Activated T-cell treated with anti-CD3 and anti-CD28 coated beads, Interleukin-2, amount 50 U/mL, for 1 hour (primary cell): ENCODE data around the gene PHAF1.
"Not testable (repeated sequence)": the region's sequence is repeated elsewhere in the genome, so short reads cannot be mapped to it uniquely, and the experiment has no call there.

Experiments
- DNase-seq: peaks from one replicate; pipeline ENCODE4 v3.0.0-alpha.2; 2020

PHAF1 gene

GRCh38 chr16:67105246-67105645, 4.5 kb upstream of the PHAF1 start:
- DNase-seq, result no peak

GRCh38 chr16:67105881-67106280, 3.9 kb upstream of the PHAF1 start:
- no peak for DNase-seq

- DNase-seq, result no peak
These were observed 1.3 kb upstream of the PHAF1 start for GRCh38 chr16:67108489-67108888.

GRCh38 chr16:67108931-67109406, 772 bp upstream of the PHAF1 start:
- no peak for DNase-seq

GRCh38 chr16:67111951-67112444, 2.3 kb downstream of the PHAF1 start:
- no peak for DNase-seq

GRCh38 chr16:67112591-67113399, 3.1 kb downstream of the PHAF1 start:
- DNase-seq, result no peak

GRCh38 chr16:67114793-67115192, 5.1 kb downstream of the PHAF1 start:
- no peak for DNase-seq

GRCh38 chr16:67115639-67116038, 5.9 kb downstream of the PHAF1 start:
- no peak for DNase-seq

- no peak for DNase-seq
These were observed 6.9 kb downstream of the PHAF1 start for GRCh38 chr16:67116388-67117311.

- no peak for DNase-seq
These were observed 8.0 kb downstream of the PHAF1 start for GRCh38 chr16:67117716-67118115.

- no peak for DNase-seq
These were observed 10.3 kb downstream of the PHAF1 start for GRCh38 chr16:67120025-67120424.

GRCh38 chr16:67122799-67123198, 13.1 kb downstream of the PHAF1 start:
- not testable (repeated sequence) for DNase-seq

- DNase-seq, result no peak
These were observed 18.7 kb downstream of the PHAF1 start for GRCh38 chr16:67128417-67128816.

- DNase-seq, result no peak
These were observed 19.1 kb downstream of the PHAF1 start for GRCh38 chr16:67128887-67129286.

GRCh38 chr16:67129422-67129821, 19.7 kb downstream of the PHAF1 start:
- DNase-seq, result no peak

- DNase-seq, result no peak
These were observed 27.9 kb downstream of the PHAF1 start for GRCh38 chr16:67137605-67138004.

GRCh38 chr16:67141391-67141790, 31.6 kb downstream of the PHAF1 start:
- DNase-seq, result no peak

GRCh38 chr16:67142342-67142741, 32.6 kb downstream of the PHAF1 start:
- no peak for DNase-seq

- no peak for DNase-seq
These were observed 35.2 kb downstream of the PHAF1 start for GRCh38 chr16:67144943-67145342.

- no peak for DNase-seq
These were observed 36.0 kb downstream of the PHAF1 start for GRCh38 chr16:67145746-67146145.

- DNase-seq, result no peak
These were observed 37.0 kb downstream of the PHAF1 start for GRCh38 chr16:67146523-67147357.

GRCh38 chr16:67147437-67148140, 37.8 kb downstream of the PHAF1 start:
- no peak for DNase-seq
